Measurements from ENCODE around the gene GPN1.

Gene GPN1

DNA sequence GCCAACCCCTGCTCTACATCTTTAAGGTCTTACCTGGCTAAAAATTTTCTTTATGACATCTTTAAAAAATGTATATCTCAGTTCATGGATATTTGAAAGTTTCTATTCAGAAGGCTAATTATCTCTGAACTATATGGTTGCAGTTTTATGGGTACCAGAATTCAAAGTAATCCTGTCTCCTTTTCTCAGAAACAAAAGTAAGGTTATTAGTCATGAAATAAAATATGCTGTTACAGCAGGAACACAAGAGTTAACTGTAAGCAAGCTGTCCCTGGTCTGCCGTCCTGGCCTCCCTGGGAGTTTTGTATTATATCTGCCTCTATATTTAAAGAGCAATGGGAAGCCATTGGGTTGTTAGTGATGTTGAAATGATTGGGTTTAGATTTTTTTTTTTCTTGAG is 68.8 kb downstream of the GPN1 start:
- TF ChIP-seq, protein P1, sequence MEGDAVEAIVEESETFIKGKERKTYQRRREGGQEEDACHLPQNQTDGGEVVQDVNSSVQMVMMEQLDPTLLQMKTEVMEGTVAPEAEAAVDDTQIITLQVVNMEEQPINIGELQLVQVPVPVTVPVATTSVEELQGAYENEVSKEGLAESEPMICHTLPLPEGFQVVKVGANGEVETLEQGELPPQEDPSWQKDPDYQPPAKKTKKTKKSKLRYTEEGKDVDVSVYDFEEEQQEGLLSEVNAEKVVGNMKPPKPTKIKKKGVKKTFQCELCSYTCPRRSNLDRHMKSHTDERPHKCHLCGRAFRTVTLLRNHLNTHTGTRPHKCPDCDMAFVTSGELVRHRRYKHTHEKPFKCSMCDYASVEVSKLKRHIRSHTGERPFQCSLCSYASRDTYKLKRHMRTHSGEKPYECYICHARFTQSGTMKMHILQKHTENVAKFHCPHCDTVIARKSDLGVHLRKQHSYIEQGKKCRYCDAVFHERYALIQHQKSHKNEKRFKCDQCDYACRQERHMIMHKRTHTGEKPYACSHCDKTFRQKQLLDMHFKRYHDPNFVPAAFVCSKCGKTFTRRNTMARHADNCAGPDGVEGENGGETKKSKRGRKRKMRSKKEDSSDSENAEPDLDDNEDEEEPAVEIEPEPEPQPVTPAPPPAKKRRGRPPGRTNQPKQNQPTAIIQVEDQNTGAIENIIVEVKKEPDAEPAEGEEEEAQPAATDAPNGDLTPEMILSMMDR (conservative IDR thresholded peaks at IDR 0.05) = no peak
- no peak for TF ChIP-seq ZFX (IDR thresholded peaks at IDR 0.05)
- no peak overlapping the region for H3K27ac ChIP-seq
